ENCODE results near the gene VAT1L. TPM values are rescaled to one million over a fixed set of nuclear protein-coding genes. Genes with fewer than 3 reads are reported as not detected.

The VAT1L gene
- total RNA-seq, 4 donors from 2014 or later, result 1.7 to 6.3 (median 2.9) TPM

DNA sequence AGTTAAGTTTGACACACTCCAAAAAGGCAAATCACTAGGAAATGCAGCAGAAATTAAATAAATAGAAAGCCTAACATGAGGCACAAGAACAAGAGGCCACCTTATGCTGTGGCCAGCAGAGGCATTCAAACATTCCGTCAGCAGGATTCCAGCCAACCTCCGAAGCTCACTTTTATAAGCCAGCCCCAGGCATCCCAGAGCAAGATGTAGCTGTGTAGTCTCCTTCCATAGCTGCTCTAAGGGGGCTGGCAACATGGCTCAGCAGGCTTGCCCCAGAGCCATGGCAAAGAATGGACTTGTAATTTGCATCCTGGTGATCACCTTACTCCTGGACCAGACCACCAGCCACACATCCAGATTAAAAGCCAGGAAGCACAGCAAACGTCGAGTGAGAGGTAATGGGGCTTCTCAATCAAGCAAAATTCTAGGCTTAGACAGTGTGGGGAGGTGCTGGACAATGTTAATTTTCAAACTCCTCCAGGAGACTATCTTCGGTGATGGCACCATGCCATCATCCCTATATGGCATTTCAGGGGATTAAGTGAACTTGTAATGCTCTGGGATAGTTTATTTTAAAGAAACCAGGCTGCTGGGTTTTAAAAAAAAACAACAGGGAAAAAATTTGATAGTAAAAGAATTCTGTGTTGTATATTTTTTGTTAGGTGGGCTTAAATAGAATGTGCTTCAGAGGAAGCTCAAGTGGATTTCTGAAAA is 234.1 kb downstream of the VAT1L start, which contains the start of gene CLEC3A:
Gene CLEC3A (plus strand): TSS at position 202 of the 714 bp plus-strand sequence. CDS start 79 bp downstream, at position 281.
- no peak within 1 kb of the TSS for H3K27ac ChIP-seq (replicated peaks in 1 of 4)
- H3K36me3 ChIP-seq, result no peaks in the 10 kb centered on the region
- no peak for DNase-seq (ENCODE audit: extremely low spot score)
- peaks cover 0 to 4% (median 0%) of the 10 kb centered on the region in 4 donors for H3K4me1 ChIP-seq
- peaks cover 0 to 5% (median 0%) of the 10 kb centered on the region in 4 donors for H3K27me3 ChIP-seq
- TF ChIP-seq POLR2A (IDR thresholded peaks at IDR 0.05; ENCODE audit: low read depth), result no peak
- no peak for TF ChIP-seq CTCF (IDR thresholded peaks at IDR 0.05)
- no peak for TF ChIP-seq EP300 (IDR thresholded peaks at IDR 0.05)
- TF ChIP-seq POLR2AphosphoS5 (IDR thresholded peaks at IDR 0.05), result no peak
- WGBS, result 39% methylated on average over 5 of the region's 5 CpGs
- intact Hi-C loops (cut with DNase I), result no loop called here
- no peaks in the 10 kb centered on the region for H3K9me3 ChIP-seq
- no peak within 1 kb of the TSS for H3K4me3 ChIP-seq

DNA sequence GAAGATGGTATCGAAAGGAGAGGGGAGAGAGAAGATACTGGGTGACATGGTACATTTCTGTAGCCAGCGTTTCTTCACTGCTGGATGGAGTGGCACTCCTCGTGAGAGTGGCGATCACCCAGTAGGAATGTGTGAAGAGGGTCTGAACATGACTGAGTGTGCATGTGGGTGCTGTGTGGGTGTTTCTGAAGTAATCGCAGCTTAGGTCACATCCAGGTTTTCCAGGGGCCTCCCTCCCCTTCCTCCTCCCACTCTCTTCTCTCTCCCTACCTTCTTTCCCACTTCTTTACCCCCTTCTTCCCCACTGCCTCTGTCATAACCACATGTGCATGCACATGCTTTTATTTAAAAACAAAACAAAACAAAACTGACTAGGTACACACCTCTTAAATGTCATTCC is 235.8 kb downstream of the VAT1L start:
- H3K27ac ChIP-seq (replicated peaks in 1 of 4), result no peak overlapping the region
- no peak overlapping the region for H3K4me3 ChIP-seq
- H3K36me3 ChIP-seq, result no peaks in the 10 kb centered on the region
- DNase-seq (ENCODE audit: extremely low spot score), result no peak
- 83% methylated on average over 5 of the region's 5 CpGs for WGBS
- TF ChIP-seq POLR2A (IDR thresholded peaks at IDR 0.05; ENCODE audit: low read depth), result no peak
- TF ChIP-seq EP300 (IDR thresholded peaks at IDR 0.05), result no peak
- TF ChIP-seq CTCF (IDR thresholded peaks at IDR 0.05), result no peak
- TF ChIP-seq POLR2AphosphoS5 (IDR thresholded peaks at IDR 0.05), result no peak
- H3K27me3 ChIP-seq, result peaks cover 0 to 5% (median 0%) of the 10 kb centered on the region in 4 donors
- no peaks in the 10 kb centered on the region for H3K9me3 ChIP-seq
- H3K4me1 ChIP-seq, result peaks cover 0 to 4% (median 0%) of the 10 kb centered on the region in 4 donors
- intact Hi-C loops (cut with DNase I), result no loop called here

- H3K27ac ChIP-seq (replicated peaks in 1 of 4), result no peak overlapping the region
- peaks cover 0 to 4% (median 0%) of the 10 kb centered on the region in 4 donors for H3K4me1 ChIP-seq
- H3K4me3 ChIP-seq, result no peak overlapping the region
- 89% methylated on average over 1 of the region's 1 CpG for WGBS
- no peaks in the 10 kb centered on the region for H3K9me3 ChIP-seq
- intact Hi-C loops (cut with DNase I), result no loop called here
- no peaks in the 10 kb centered on the region for H3K36me3 ChIP-seq
- TF ChIP-seq EP300 (IDR thresholded peaks at IDR 0.05) (no peak), POLR2AphosphoS5 (IDR thresholded peaks at IDR 0.05) (no peak), CTCF (IDR thresholded peaks at IDR 0.05) (no peak), POLR2A (IDR thresholded peaks at IDR 0.05; ENCODE audit: low read depth) (no peak)
- DNase-seq (ENCODE audit: extremely low spot score), result no peak
- H3K27me3 ChIP-seq, result peaks cover 0 to 5% (median 0%) of the 10 kb centered on the region in 4 donors
Observed at GRCh38 chr16:78025631-78026030, 237.3 kb downstream of the VAT1L start.

- Histone ChIP-seq H3K36me3 (no peaks in the 10 kb centered on the region), H3K27ac (replicated peaks in 1 of 4) (no peak overlapping the region), H3K4me3 (no peak overlapping the region), H3K4me1 (no peaks in the 10 kb centered on the region), H3K9me3 (no peaks in the 10 kb centered on the region), H3K27me3 (peaks cover 0 to 5% (median 0%) of the 10 kb centered on the region in 4 donors)
- intact Hi-C loops (cut with DNase I), result no loop called here
- no peak for TF ChIP-seq EP300 (IDR thresholded peaks at IDR 0.05)
- TF ChIP-seq POLR2AphosphoS5 (IDR thresholded peaks at IDR 0.05), result no peak
- no peak for DNase-seq (ENCODE audit: extremely low spot score)
- 56% methylated on average over 3 of the region's 3 CpGs for WGBS
Observed at GRCh38 chr16:78028018-78028417, 239.7 kb downstream of the VAT1L start.

Other genes with a start within 250 kb of the VAT1L start
- gene NUDT7, start 66.0 kb upstream of the VAT1L start, total RNA-seq, result 10 to 100 TPM in 2 of 4 donors, 1 to 10 TPM in 2; 6.8 to 16.2 (median 11.0) TPM
- gene CLEC3A, start 234.0 kb downstream of the VAT1L start, total RNA-seq, result under 1 TPM in 2 of 4 donors, not detected in 2; 0.17 to 0.42 TPM